HEK293 (cell line): Measurements from ENCODE around the gene MSI2.

Experiments used
- BCL11B ChIP-seq: fragments of 450-650 bp; formaldehyde crosslinking; IDR thresholded peaks from 2 replicates; pipeline ENCODE4 v1.5.1; 2016; ENCODE audit warnings: low read depth, missing biosample characterization, missing genetic modification characterization
- IKZF3 ChIP-seq: fragments of 450-650 bp; IDR thresholded peaks from 2 replicates; pipeline ENCODE4 v1.5.0; 2018; ENCODE audit warnings: missing biosample characterization, mild to moderate bottlenecking, missing genetic modification characterization, moderate library complexity
- RBAK ChIP-seq: fragments of 450-650 bp; formaldehyde crosslinking; IDR thresholded peaks from 2 replicates; pipeline ENCODE4 v1.5.1; 2016; ENCODE audit warnings: missing biosample characterization, missing genetic modification characterization
- ZBTB48 ChIP-seq: fragments of 450-650 bp; formaldehyde crosslinking; IDR thresholded peaks from 2 replicates; pipeline ENCODE4 v1.5.1; 2016; ENCODE audit warnings: missing biosample characterization, missing genetic modification characterization
- ZNF274 ChIP-seq, 2 experiments: fragments of 200-500 bp in 1 of 2; fragments of 450-650 bp in 1 of 2; sonication (Bioruptor generic) in 1 of 2; formaldehyde crosslinking in 1 of 2; IDR thresholded peaks; 2 replicates each; pipeline versions ENCODE4 v1.5.1 to v1.6.1; 2014 to 2016; ENCODE audit warnings: borderline replicate concordance in 1 of 2, inconsistent platforms in 1 of 2, low read length in 1 of 2, missing biosample characterization in 1 of 2, missing genetic modification characterization in 1 of 2
- ZNF623 ChIP-seq: fragments of 450-650 bp; formaldehyde crosslinking; IDR thresholded peaks from 2 replicates; pipeline ENCODE4 v1.5.1; 2016; ENCODE audit warnings: missing biosample characterization, missing genetic modification characterization
- TF ChIP-seq, protein P1 (sequence below): sonication (generic); formaldehyde crosslinking; IDR thresholded peaks from 2 replicates; pipeline ENCODE4 v1.8.1; 2022; ENCODE audit warnings: mild to moderate bottlenecking, moderate library complexity, missing genetic modification reagents
- TF ChIP-seq, protein P2 (sequence below): fragments of 450-650 bp; formaldehyde crosslinking; IDR thresholded peaks from 2 replicates; pipeline ENCODE4 v1.5.1; 2016; ENCODE audit warnings: missing biosample characterization, missing genetic modification characterization
- TF ChIP-seq, protein P3 (sequence below): fragments of 450-650 bp; formaldehyde crosslinking; IDR thresholded peaks from 2 replicates; pipeline ENCODE4 v1.5.1; 2016; ENCODE audit warnings: missing biosample characterization, missing genetic modification characterization

DNA sequence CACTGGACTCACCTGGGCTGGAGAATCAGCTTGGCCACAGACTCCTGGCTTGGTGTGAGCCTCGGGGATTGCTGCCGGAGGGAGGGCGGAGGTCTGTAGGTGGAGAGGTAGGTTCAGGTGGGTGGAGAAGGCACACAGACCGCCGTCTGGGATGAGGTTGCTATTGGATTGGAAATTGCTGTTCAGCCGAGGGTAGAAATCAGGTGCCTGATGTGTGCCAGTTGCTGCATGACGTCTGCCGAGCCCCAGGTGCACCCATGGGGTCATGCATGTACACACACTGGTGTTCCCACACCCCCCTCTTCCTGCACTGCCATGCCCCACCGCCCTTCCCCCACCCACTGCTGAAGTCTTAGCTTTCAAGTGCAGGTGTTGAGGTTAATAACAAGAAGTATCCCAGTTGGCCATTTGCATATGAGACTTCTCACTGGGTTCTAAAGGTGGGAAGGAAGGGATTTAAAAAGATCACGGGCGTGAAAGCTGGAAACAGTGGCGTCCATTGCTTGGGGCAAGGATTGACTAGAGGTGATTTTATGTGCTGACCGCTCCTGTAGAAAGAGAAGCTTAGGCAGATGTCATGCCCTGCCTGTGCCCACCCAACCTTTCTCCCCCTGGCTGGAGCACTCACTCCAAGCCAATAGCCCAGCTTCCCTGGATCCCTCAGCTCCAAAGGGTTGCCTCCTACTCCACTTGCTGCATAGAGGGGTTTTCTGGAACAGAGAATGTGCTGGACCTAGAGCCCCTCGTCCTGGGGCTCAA is 295.2 kb downstream of the MSI2 start:
- no peak for TF ChIP-seq RBAK
- TF ChIP-seq, protein P1, sequence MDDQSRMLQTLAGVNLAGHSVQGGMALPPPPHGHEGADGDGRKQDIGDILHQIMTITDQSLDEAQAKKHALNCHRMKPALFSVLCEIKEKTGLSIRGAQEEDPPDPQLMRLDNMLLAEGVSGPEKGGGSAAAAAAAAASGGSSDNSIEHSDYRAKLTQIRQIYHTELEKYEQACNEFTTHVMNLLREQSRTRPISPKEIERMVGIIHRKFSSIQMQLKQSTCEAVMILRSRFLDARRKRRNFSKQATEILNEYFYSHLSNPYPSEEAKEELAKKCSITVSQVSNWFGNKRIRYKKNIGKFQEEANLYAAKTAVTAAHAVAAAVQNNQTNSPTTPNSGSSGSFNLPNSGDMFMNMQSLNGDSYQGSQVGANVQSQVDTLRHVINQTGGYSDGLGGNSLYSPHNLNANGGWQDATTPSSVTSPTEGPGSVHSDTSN, result no peak
- TF ChIP-seq, protein P2, sequence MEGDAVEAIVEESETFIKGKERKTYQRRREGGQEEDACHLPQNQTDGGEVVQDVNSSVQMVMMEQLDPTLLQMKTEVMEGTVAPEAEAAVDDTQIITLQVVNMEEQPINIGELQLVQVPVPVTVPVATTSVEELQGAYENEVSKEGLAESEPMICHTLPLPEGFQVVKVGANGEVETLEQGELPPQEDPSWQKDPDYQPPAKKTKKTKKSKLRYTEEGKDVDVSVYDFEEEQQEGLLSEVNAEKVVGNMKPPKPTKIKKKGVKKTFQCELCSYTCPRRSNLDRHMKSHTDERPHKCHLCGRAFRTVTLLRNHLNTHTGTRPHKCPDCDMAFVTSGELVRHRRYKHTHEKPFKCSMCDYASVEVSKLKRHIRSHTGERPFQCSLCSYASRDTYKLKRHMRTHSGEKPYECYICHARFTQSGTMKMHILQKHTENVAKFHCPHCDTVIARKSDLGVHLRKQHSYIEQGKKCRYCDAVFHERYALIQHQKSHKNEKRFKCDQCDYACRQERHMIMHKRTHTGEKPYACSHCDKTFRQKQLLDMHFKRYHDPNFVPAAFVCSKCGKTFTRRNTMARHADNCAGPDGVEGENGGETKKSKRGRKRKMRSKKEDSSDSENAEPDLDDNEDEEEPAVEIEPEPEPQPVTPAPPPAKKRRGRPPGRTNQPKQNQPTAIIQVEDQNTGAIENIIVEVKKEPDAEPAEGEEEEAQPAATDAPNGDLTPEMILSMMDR (tag by site-specific recombination), result no peak
- TF ChIP-seq, protein P3, sequence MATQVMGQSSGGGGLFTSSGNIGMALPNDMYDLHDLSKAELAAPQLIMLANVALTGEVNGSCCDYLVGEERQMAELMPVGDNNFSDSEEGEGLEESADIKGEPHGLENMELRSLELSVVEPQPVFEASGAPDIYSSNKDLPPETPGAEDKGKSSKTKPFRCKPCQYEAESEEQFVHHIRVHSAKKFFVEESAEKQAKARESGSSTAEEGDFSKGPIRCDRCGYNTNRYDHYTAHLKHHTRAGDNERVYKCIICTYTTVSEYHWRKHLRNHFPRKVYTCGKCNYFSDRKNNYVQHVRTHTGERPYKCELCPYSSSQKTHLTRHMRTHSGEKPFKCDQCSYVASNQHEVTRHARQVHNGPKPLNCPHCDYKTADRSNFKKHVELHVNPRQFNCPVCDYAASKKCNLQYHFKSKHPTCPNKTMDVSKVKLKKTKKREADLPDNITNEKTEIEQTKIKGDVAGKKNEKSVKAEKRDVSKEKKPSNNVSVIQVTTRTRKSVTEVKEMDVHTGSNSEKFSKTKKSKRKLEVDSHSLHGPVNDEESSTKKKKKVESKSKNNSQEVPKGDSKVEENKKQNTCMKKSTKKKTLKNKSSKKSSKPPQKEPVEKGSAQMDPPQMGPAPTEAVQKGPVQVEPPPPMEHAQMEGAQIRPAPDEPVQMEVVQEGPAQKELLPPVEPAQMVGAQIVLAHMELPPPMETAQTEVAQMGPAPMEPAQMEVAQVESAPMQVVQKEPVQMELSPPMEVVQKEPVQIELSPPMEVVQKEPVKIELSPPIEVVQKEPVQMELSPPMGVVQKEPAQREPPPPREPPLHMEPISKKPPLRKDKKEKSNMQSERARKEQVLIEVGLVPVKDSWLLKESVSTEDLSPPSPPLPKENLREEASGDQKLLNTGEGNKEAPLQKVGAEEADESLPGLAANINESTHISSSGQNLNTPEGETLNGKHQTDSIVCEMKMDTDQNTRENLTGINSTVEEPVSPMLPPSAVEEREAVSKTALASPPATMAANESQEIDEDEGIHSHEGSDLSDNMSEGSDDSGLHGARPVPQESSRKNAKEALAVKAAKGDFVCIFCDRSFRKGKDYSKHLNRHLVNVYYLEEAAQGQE (tag by site-specific recombination), result no peak
- no peak for TF ChIP-seq ZNF623 (tag by site-specific recombination)
- TF ChIP-seq IKZF3 (tag by site-specific recombination), result no peak
- TF ChIP-seq BCL11B, result no peak
- no peak for TF ChIP-seq ZNF274 (IDR thresholded peaks at IDR 0.05; ENCODE audit: low read length)
- TF ChIP-seq ZNF274 (tag by site-specific recombination; IDR thresholded peaks at IDR 0.05; ENCODE audit: borderline replicate concordance), result no peak
- TF ChIP-seq ZBTB48 (tag by site-specific recombination), result no peak
